ENCODE measurements around the gene PSMC3IP. TPM values are rescaled to one million over a fixed set of nuclear protein-coding genes. Genes with fewer than 3 reads are reported as not detected.

The PSMC3IP gene
- total and polyA plus RNA-seq, 2 of the 4 experiments (the other 2 are of a cell fraction) = 5.6 to 9.8 TPM

- Histone ChIP-seq H3K4me1 (ENCODE audit: control insufficient read depth, insufficient read depth, low read length) (peaks cover 17% of the 10 kb centered on the region), H2AK9ac (replicated peaks; ENCODE audit: low read depth, low read length, poor library complexity) (peak overlapping the region; percentile 100), H3K18ac (ENCODE audit: low read depth, low read length) (no peak overlapping the region), H4K8ac (ENCODE audit: low read depth in 2 of 2, low read length in 2 of 2) (peak overlapping the region; percentile 98 to 100), H3K9me1 (ENCODE audit: insufficient read depth, low read length) (peaks cover 13% of the 10 kb centered on the region), H3K56ac (ENCODE audit: extremely low read depth, insufficient read depth, low read length) (peak overlapping the region; percentile 81), H3K9ac (ENCODE audit: low read depth, low read length) (peak overlapping the region; percentile 86), H2BK20ac (ENCODE audit: low read depth, low read length) (no peak overlapping the region), H4K20me1 (ENCODE audit: insufficient read depth, low read length) (peaks cover under 1% of the 10 kb centered on the region; the same call in 1 of the 2 replicates), H3K4me2 (ENCODE audit: low read depth, low read length) (peak overlapping the region; percentile 83), H3K27ac (ENCODE audit: insufficient read depth, low read length) (peak overlapping the region; percentile 83), H2AK5ac (ENCODE audit: low read depth, low read length) (peak overlapping the region; percentile 89), H2BK15ac (ENCODE audit: low read depth, low read length) (no peak overlapping the region), H4K5ac (ENCODE audit: low read depth, low read length) (peak overlapping the region; percentile 88), H2BK5ac (ENCODE audit: low read depth, low read length, poor library complexity, severe bottlenecking) (peak overlapping the region; percentile 61), H3K27me3 (ENCODE audit: control insufficient read depth, insufficient read depth, low read length) (no peaks in the 10 kb centered on the region), H3K14ac (replicated peaks; ENCODE audit: low read depth, low read length) (peak overlapping the region; percentile 16), H2BK120ac (ENCODE audit: low read depth, low read length) (no peak overlapping the region), H3K36me3 (ENCODE audit: control insufficient read depth, insufficient read depth, low read length) (peaks cover 27% of the 10 kb centered on the region), H2AFZ (replicated peaks; ENCODE audit: low read length, poor library complexity) (peak overlapping the region; percentile 98), H3K23ac (ENCODE audit: low read depth, low read length) (no peak overlapping the region), H3K4ac (ENCODE audit: low read depth, low read length) (peak overlapping the region; percentile 95), H3K9me3 (ENCODE audit: control insufficient read depth, insufficient read depth, low read length) (no peaks in the 10 kb centered on the region), H3K4me3 (ENCODE audit: insufficient read depth, low read depth, low read length) (peak overlapping the region; percentile 84), H3K79me1 (ENCODE audit: low read depth in 1 of 2, low read length in 2 of 2) (peaks cover 27 to 59% of the 10 kb centered on the region in 2 experiments), H4K91ac (ENCODE audit: insufficient read depth, low read depth, low read length) (peak overlapping the region; percentile 90)
- dilution Hi-C loops (cut with HindIII; ENCODE audit: low sequenced_read_pairs, unreplicated experiment) = no loop called here
- ATAC-seq (ENCODE audit: low read depth) (peak; percentile 19), DNase-seq (peak; percentile 28)
- intact Hi-C loops (cut with micrococcal nuclease) = no loop called here
- in situ Hi-C loops (cut with MboI; ENCODE audit: low sequenced_read_pairs) = no loop called here
- TF ChIP-seq RAD21 (IDR thresholded peaks at IDR 0.05; ENCODE audit: low read length) (no peak), CEBPB (IDR thresholded peaks at IDR 0.05; ENCODE audit: low read depth, low read length) (peak; percentile 39; the same call in 1 of the 2 replicates)
- 3% methylated on average over 25 of the region's 48 CpGs; no CpG with 5 or more reads in 1 of the 2 experiments for WGBS, 2 experiments (ENCODE audit: extremely low coverage in 2 of 2, insufficient read length in 1 of 2)
- ChIA-PET CTCF (no interaction called here), POLR2A (ENCODE audit: unreplicated experiment) (no interaction called here)
- TSS peak; percentile 69 for BruUV-seq (replicated peaks)
Measured at GRCh38 chr17:42562388-42563142, 15.0 kb downstream of the PSMC3IP start.
